ENCODE measurements around the gene GCLM. TPM values are rescaled to one million over a fixed set of nuclear protein-coding genes. Genes with fewer than 3 reads are reported as not detected.

The GCLM gene
- total RNA-seq, 1 donor from 2014 or later, result 8.1 TPM

GRCh38 chr1:93846206-93846991, 62.8 kb downstream of the GCLM start:
- Histone ChIP-seq H3K36me3 (no peaks in the 10 kb centered on the region), H3K27ac (peak overlapping the region; percentile 97), H3K4me3 (peak overlapping the region; percentile 76 to 82), H3K27me3 (no peaks in the 10 kb centered on the region), H3K4me1 (peaks cover 20% of the 10 kb centered on the region), H3K9me3 (no peaks in the 10 kb centered on the region)
- TF ChIP-seq POLR2AphosphoS5 (IDR thresholded peaks at IDR 0.05; ENCODE audit: insufficient read depth in 1 of 2, low read depth in 1 of 2), result peak in 1 of 2 donors; percentile 82
- peak in 2 of 3 experiments; percentile 26 to 35 for TF ChIP-seq CTCF (IDR thresholded peaks at IDR 0.05)
- peak in 1 of 2 donors; percentile 28 for TF ChIP-seq POLR2A (IDR thresholded peaks at IDR 0.05)
- intact Hi-C loops (cut with DNase I), result loop anchor here (10.0 kb wide), 2 partner anchors 222 to 412 kb away; no protein-coding TSS in a partner anchor
- DNase-seq (ENCODE audit: extremely low spot score in 2 of 2), result peak in 1 of 2 donors; percentile 91

- Histone ChIP-seq H3K27me3 (no peaks in the 10 kb centered on the region), H3K9me3 (no peaks in the 10 kb centered on the region), H3K4me3 (peak overlapping the region; percentile 76 to 82), H3K27ac (peak overlapping the region; percentile 97), H3K36me3 (no peaks in the 10 kb centered on the region), H3K4me1 (peaks cover 20% of the 10 kb centered on the region)
- TF ChIP-seq CTCF (IDR thresholded peaks at IDR 0.05) (no peak), POLR2AphosphoS5 (IDR thresholded peaks at IDR 0.05; ENCODE audit: insufficient read depth in 1 of 2, low read depth in 1 of 2) (peak in 1 of 2 donors; percentile 12), POLR2A (IDR thresholded peaks at IDR 0.05) (no peak)
- peak in 1 of 2 donors; percentile 86 for DNase-seq (ENCODE audit: extremely low spot score in 2 of 2)
- intact Hi-C loops (cut with DNase I), result loop anchor here (10.0 kb wide), 2 partner anchors 221 to 411 kb away; no protein-coding TSS in a partner anchor
These were observed 63.6 kb downstream of the GCLM start for GRCh38 chr1:93845538-93846205.

GRCh38 chr1:93844262-93845045, 64.8 kb downstream of the GCLM start:
- no peaks in the 10 kb centered on the region for H3K9me3 ChIP-seq
- intact Hi-C loops (cut with DNase I), result loop anchor here (10.0 kb wide), 2 partner anchors 220 to 410 kb away; no protein-coding TSS in a partner anchor
- TF ChIP-seq POLR2AphosphoS5 (IDR thresholded peaks at IDR 0.05; ENCODE audit: insufficient read depth in 1 of 2, low read depth in 1 of 2) (peak in 1 of 2 donors; percentile 56), POLR2A (IDR thresholded peaks at IDR 0.05) (no peak), CTCF (IDR thresholded peaks at IDR 0.05) (peak in 2 of 3 experiments; percentile 46 to 73)
- H3K27ac ChIP-seq, result peak overlapping the region; percentile 18
- H3K27me3 ChIP-seq, result no peaks in the 10 kb centered on the region
- no peak overlapping the region for H3K4me3 ChIP-seq
- H3K36me3 ChIP-seq, result no peaks in the 10 kb centered on the region
- H3K4me1 ChIP-seq, result peaks cover 20% of the 10 kb centered on the region
- no peak for DNase-seq (ENCODE audit: extremely low spot score in 2 of 2)

GRCh38 chr1:93842750-93843500, 66.3 kb downstream of the GCLM start:
- intact Hi-C loops (cut with DNase I), result loop anchor here (10.0 kb wide), 2 partner anchors 218 to 408 kb away; no protein-coding TSS in a partner anchor
- no peak for DNase-seq (ENCODE audit: extremely low spot score in 2 of 2)
- no peaks in the 10 kb centered on the region for H3K36me3 ChIP-seq

More at GRCh38 chr1:93842750-93843500, 66.3 kb downstream of the GCLM start:
- H3K4me1 ChIP-seq, result peaks cover 16% of the 10 kb centered on the region
- H3K27ac ChIP-seq, result no peak overlapping the region
- no peaks in the 10 kb centered on the region for H3K9me3 ChIP-seq
- H3K27me3 ChIP-seq, result no peaks in the 10 kb centered on the region
- TF ChIP-seq POLR2AphosphoS5 (IDR thresholded peaks at IDR 0.05; ENCODE audit: insufficient read depth in 1 of 2, low read depth in 1 of 2), result no peak
- TF ChIP-seq CTCF (IDR thresholded peaks at IDR 0.05), result no peak
- no peak for TF ChIP-seq POLR2A (IDR thresholded peaks at IDR 0.05)
- H3K4me3 ChIP-seq, result no peak overlapping the region

All from vagina (tissue), 2 donors.